C1 segment of cervical spinal cord (tissue), 14 donors: Measurements from ENCODE around the gene FAM221A.
A peak's percentile ranks its signal among the peaks of the same experiment; 100 is the strongest.
"Not testable (repeated sequence)": the region's sequence is repeated elsewhere in the genome, so short reads cannot be mapped to it uniquely, and the experiment has no call there.

ENCODE experiments used
- DNase-seq, 14 donors: peaks; one replicate each; lab custom pipeline; 2025; lab: John Stamatoyannopoulos, UW

The FAM221A gene, protein sequence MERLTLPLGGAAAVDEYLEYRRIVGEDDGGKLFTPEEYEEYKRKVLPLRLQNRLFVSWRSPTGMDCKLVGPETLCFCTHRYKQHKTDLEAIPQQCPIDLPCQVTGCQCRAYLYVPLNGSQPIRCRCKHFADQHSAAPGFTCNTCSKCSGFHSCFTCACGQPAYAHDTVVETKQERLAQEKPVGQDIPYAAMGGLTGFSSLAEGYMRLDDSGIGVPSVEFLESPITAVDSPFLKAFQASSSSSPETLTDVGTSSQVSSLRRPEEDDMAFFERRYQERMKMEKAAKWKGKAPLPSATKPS

DNA sequence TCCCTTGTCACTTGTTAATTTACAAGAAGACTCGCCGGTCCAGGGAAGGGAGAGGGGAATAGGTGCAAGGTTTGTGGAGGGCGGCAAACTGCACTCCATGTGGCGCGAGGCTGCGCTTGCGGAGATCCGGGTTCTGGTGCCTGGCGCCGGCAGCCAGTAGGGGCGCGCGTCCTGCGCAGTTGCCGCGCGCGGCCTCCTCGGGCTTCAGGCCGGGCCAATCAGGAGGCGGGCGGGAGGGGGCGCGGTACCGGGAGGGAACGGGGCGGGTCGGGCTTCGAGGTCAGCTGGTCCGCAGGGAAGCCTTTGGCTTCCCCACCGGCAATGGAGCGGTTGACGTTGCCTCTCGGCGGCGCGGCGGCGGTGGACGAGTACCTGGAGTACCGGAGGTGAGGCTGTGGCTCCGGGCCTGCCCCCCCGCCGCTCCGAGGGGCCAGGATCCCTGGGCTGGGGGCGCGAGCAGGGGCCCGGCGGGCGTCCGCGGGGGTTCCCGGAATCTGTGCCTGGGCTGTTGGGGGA is at the start of gene FAM221A:
FAM221A (plus strand) TSS at position 302 of the 516 bp plus-strand sequence; CDS start at position 322, 20 bp downstream.
- DNase-seq: peak in 13 of 14 donors; percentile 58 to 92 (median 86)

DNA sequence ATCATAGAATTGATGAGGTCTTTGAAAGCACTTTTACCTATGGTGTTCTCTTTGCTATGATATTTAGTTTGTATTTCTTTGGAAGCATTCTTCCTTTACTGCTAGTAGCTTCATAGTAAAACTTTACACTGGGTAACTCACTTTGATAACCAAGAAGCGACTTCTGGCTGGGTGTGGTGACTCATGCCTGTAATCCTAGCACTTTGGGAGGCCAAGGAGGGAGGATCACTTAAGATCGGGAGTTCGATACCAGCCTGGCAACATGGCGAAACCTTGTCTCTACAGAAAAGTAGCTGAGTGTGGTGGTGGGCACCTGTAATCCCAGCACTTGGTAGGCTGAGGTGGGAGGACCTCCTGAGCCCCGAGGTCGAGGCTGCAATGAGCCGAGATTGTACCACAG is 46.6 kb upstream of the FAM221A start:
- DNase-seq: no peak

DNA sequence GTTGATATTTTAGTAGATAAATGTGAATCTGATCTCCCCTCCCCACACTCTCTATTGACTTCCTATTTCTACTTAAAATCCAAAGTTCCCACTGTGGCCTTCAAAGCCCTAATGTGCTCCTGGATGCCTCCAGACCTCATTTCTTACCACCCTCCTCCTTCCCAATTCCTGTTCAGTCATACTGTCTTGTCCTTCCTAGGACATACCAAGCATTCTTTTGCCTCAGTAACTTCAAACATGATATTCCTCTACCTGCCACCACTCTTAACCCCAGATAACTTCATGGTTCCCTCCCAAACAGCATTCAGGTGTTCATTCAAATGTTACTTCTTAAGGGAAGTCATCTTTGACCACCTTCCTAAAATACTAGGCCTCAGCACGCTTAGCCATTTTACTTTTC is 34.2 kb upstream of the FAM221A start:
- DNase-seq: no peak

DNA sequence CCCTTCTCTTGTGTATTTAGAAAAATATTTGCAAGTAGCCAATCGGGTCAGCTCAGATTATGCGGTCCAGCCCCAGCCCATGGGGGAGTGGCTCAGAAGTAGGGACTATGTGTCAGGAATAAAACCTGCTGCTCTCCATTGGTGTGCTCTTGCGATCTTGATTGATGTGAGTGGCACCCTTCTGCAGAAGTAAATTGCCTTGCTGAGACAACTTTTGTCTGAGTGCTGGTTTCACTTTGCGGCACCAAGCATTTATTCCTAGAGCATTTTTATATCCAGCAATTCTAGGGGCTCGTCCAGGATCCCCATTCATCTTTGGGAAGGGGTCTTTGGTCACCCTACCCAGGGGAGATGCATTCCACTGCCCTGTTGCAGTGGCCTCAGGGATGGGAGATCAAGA is 26.1 kb upstream of the FAM221A start:
- no peak for DNase-seq

DNA sequence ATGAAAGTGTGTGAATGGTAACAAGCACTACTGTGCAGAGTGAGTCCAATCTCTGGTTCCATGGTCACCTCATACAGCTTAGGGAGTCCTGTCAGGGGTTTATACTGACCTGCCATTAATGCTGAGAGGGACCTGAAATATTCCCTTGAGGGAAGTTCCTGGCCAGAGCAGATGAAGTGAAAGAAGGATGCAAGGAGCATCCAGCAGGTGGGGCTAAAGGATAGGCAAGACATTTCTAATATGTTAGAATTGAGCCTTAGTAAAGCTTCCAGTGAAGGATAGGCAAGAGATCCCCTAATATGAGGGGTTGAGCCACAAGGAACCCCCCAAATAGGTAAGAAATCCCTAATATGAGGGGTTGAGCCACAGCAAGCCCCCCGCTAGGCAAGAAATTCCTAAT is 25.5 kb upstream of the FAM221A start:
- peak in 2 of 14 donors; percentile 0 to 3 for DNase-seq

DNA sequence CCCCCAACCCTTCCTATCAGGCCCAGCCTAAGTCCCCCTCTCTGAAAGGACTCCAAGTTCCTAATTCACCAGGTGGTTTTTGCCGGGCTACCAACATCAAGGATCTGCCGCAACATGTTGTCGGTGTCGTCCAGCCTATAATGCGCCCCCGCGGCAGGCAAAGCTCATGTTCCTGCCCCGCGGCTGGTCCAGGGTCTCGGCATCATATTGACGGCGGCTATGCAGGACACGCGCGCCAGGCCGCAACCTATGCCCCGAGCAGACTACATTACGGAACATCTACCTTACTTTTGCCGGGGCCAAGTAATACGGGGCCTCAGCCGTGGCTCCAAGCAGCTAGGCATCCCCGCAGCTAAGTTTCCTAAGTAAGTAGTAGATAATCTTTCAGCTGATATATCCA is 24.6 kb upstream of the FAM221A start:
- no peak for DNase-seq

DNA sequence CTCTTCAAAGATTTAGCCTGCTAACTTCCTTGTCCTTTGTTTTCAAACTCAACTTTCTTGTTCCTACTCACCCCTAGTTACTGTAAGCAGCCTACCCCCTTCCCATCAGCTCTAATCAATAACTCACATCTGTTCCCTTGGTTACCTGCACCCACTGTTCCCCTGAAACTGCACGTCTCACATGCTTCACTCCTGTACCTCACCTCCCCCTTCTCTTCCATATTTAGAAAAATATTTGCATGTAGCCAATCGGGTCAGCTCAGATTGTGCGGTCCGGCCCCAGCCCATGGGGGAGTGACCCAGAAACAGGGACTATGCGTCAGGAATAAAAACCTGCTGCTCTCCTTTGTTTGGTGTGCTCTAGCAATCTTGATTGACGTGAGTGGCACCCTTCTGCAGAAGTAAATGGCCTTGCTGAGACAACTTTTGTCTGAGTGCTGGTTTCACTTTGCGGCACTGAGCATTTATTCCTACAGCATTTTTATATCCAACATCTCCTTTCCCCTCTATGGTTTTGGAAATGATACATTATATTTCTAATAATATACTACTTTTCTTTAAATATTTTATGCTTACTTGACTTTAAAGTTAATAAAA is 21.1 kb upstream of the FAM221A start:
- DNase-seq: no peak

DNA sequence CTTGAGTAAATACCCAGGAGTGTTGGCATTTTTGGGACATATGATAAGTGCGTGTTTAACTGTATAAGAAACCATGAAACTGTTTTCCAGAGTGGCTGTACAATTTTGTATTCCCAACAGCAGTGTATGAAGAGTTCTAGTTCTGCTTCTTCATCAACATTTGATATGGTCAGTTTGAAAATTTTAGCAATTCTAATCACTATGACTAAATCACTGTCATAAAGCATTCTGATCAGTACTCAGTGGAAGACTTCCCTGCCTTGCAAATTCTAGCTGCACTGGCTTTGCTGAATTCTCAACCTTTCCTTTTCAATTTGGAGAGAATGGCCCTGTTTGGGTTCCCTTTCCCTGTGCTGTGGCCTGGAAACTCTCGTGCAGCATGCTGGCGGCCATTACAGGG is 18.6 kb upstream of the FAM221A start:
- no peak for DNase-seq

DNA sequence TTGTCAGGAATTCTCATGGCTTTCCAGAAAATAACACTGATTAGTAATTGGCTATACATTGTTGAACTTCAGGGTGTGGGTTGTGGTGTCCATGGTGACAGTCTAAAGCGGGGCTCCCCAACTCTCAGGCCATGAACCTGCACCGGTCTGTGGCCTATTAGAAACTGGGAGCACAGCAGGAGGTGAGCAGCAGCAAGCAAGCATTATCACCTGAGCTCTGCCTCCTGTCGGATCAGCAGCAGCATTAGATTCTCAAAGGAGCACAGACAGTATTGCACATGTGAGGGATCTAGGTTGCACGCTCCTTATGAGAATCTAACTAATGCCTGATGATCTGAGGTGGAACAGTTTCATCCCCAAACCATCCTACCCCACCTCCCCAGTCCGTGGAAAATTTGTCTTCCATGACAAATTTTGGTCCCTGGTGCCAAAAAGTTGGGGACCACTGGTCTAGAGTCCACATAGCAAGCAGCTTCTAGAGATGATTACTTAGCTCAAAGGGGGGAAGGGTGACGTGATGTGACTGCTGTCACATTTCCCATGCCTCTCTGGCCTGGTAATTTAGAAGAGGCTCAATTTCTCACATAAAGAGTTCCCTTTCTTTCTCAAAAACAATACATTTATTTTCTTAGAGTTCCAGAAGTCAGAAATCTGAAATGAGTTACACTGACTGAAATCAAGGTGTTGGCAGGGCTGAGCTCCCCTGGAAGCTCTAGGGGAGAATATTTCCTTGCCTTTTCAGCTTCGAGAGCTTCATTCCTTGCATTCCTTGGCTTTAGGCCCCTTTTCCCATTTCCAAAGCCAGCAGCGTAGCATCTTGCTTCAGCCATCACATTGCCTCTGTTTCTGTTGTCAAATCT is 17.6 kb upstream of the FAM221A start:
- no peak for DNase-seq

DNA sequence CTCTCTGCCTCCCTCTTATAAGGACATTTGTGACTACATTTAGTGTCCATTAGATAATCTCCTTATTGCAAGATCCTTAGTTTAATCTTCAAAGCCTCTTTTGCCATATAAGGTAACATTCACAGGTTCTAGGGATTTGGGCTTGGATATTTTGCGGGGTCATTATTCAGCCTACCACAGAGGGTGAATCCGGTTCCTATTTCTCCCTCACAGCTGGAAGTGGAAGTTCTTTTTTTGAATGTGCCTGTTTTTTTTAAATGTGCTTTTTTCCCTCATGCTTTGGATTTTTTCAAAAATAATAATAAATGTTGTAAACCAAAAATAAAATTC is 17.1 kb upstream of the FAM221A start:
- DNase-seq: no peak

DNA sequence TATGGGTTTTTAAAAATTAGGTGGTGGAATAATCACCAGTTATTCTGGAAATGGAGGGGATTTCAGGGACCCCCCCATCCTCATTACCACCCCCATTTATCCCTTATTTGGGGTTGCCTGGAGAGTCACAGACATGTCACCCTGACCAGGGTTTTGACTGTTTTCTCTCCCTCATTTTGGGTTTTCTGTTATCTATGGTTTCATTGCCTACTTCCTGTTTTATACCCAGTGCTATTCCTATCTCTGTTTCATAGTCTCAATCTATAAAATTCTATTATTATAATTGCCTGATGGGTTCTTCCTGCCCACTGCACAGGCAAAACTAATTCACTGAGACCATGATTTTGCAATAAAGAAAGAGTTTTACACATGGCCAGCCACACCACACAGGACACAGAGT is 15.9 kb upstream of the FAM221A start:
- DNase-seq: no peak

DNA sequence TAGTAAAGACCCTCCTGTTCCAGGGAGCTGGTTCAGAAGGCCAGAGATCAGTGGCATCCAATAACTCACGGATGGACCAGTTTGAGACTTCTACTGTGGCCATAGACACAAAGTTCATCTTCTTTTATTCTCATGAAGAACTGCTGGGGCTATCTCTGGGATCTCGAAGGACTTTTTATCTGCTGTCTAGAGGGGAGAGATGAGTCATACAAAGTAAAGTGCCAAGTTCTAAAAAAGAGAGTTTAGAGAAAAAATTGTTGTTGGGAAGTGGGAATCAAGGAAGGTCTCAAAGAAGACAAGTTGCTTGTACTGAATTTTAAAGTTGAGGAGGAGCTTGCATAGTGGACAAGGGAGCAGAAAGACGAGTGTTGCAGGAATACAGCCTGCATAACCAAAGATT is 8.0 kb upstream of the FAM221A start:
- DNase-seq: no peak

DNA sequence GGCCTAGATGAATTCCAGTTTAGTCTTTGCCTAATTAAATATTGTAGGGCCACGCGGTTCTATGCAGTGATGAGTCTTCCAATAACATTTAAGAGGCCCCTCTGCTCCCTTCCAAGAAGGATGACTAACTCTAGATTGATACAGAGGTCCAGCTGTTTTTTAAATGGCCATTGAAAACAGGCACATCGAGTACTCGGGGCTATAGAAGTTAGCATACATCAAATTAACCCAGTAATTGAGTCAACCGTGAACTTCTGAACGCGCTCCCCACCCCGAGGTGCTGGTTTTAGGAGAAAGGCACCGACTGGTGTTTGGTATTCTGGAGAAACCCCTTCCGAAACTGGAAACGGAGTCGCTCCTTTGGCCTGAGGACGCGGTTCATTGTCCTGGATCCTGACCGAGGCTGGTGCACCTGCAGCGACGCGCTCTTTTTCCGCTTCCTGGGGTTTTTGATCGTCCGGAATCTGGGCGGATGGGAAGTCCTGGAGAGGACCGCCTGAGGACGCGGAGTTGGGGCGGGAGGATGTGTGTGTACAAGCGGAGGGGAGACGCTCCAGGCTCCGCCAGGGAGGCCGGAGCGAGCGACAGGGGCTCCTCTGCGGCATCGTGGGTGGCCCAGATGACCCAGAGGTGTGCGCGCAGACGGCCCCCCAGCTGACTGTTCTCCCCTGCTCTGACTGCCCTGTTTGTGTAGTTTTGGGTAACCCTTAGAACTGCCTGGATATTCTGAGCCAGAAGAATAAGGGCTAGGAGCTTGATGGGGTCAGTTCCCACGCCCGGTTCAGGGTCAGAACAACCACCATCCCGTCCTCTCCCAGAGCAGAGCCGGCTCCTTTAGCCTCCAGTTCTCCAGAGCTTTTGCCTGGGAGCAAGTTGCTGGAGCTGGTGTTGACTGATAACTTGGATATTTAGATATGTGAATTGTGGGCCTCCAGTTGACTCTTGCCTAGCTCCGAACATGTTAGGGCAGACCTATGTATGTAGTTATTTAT is 711 bp downstream of the FAM221A start:
- DNase-seq: peak in 13 of 14 donors; percentile 6 to 75 (median 44)

DNA sequence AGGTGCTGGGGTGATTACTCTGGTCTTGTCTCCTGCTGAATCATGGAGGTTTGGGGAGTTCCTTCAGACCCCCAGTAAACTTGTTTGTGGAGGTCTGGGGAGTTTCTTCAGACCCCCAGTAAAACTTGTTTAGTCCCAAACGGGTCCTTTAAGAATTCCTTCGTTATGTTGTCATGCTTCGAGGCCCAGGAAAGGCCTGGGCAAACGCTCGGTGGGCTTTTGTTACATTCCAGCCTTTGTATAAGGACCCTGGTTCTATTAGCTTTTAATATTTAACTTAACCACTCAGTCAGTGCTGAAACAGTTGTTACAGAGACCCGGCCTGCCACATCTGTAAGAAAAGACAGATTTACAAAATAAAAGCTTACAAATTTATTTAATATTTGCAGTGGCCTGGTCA is 4.0 kb downstream of the FAM221A start:
- DNase-seq: not testable (repeated sequence)

DNA sequence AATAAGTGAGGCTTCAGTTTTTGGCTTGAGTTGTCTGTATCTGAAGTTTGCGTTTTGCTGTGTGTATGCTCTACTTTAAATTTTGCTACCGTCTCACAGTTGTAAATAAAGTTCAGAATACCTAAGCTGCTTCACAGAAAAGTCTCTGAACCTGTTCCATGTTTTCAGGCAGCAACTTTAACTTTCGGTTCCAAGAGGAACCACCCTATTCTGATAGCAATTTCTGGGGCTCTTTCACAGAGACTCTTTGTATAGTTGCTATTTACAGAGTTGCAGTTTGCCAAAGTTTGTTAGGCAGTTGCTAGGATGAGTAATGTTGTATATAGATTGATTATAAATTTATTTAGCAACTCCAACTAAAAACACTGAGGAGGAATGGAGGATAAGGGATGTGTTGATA is 5.7 kb downstream of the FAM221A start:
- DNase-seq: no peak

DNA sequence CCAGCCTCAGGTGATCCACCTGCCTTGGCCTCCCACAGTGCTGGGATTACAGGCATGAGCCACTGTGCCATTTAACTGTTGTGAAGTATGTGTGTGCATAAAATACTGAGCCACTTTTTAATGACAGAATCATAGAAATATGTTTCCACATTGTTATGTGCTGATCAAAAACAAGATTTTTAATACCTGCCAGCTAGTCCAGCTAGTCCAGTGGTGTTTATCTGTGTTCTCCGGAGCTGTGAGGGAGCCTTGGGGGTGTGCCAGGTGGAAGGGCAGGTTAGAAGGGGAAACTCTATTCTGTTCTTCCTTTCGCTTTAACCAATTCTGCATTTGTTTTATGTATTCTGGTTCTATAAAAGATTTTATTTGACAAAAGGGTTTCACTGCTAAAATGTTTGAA is 7.0 kb downstream of the FAM221A start:
- no peak for DNase-seq

DNA sequence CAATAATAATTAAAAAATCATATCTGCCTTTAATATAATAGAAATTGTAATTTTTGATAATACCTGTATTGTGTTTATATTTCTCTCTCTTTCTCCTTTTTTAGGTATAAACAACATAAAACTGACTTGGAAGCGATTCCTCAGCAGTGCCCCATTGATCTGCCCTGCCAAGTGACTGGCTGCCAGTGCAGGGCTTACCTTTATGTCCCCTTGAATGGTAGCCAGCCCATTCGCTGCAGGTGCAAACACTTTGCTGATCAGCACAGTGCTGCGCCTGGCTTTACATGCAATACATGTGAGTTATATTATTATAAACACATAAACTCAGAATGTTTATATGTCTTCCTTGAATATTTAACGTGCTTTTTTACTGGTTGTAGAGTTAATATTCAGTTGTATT is 9.2 kb downstream of the FAM221A start:
- DNase-seq: no peak

DNA sequence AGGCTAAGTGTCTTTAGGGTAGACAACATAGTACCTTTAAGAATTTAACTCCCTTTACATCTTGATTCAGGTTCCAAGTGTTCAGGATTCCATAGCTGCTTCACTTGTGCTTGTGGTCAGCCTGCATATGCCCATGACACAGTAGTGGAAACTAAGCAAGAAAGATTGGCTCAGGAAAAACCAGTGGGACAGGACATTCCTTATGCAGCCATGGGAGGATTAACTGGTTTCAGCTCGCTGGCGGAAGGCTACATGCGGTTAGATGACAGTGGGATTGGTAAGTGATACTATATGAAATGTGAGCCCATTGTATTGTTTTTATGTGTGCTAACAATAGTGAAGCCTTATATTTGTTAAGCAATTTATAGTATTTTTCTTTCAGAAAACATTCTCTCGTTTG is 11.3 kb downstream of the FAM221A start:
- DNase-seq: no peak

DNA sequence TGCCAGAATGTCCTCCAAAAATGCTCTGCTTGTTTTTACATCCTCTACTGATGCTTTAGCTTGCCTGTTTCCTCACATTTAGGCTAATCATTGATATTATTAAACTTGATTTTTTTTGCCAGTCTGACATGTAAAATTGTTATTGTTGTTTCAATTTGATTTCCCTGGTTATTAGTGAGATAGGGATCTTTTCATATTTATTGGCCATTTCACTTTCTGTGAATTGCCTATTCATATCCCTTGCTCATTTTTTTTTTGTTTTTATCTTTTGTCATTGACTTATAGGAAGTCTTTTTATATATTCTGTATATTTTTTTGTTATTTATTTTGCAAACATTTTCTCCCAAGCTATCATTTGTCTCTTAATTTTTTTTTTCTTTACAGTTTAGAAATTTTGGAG is 13.2 kb downstream of the FAM221A start:
- no peak for DNase-seq

DNA sequence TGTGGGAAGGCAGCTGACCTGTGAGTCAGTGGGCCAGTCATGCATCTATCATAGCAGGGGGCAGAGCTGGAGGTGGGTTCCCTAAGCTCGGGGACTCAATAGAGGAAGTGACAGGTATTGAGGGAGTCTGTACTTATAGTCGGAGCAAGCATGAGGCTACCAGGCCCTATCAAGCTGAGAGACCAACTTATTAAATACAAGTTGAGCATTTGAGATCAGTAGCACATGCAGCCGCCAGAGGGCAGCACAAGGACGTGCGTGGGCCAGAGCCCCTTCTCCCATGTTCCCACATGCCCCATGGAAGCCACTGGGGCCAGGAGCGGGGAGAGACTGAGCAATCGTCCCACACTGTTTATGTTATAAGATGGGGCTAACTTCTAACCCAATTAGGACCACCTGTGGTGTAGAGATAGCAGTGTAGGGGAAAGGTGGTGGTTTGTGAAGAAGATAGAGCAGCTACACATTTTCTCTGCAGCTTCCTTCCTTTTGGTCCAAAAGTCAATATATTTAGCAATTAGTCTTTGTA is 17.0 kb downstream of the FAM221A start:
- DNase-seq: peak in 1 of 14 donors; percentile 17

DNA sequence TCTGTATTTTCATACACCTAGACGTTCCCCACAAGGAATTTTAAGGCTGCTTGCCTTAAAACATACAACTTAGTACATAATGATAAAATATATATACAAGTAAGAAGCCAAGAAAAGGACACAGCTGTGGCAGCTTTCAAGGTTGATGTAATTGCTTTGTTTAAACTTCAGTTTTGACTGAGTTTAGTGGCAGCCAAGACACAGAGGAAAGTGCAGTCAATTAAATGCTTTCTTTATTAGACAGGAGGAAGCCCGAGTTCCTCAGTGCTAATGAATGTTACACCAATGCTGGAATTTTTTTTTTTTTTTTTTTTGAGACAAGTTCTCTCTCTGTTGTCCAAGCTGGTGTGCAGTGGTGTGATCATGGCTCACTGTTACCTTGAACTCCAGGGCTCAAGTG is 18.8 kb downstream of the FAM221A start:
- DNase-seq: no peak
